OCI-LY7 (cell line): ENCODE results near the gene SREBF1. TPM values are rescaled to one million over a fixed set of nuclear protein-coding genes. Genes with fewer than 3 reads are reported as not detected.

Experiments
- BruUV-seq: library from RNA; stranded (reverse); fragments of 400-500 nt; replicated peaks from 2 replicates; lab custom pipeline; 2021; lab: Mats Ljungman, UMichigan
- CTCF ChIA-PET: fragments of 300-600 bp; sonication (Branson Sonifier 250); formaldehyde crosslinking; loops from one replicate; lab custom pipeline; 2022; ENCODE audit warnings: antibody characterized with exemption; ENCODE audit not compliant: unreplicated experiment; lab: Charles Lee
- POLR2A ChIA-PET: fragments of 300-600 bp; sonication (Branson Sonifier 250); formaldehyde crosslinking; loops from one replicate; lab custom pipeline; 2022; ENCODE audit warnings: antibody characterized with exemption; lab: Charles Lee
- DNase-seq: peaks from one replicate; pipeline ENCODE4 v3.0.0-alpha.2; 2015; ENCODE audit warnings: low spot score
- H2AFZ ChIP-seq: fragments of 200-600 bp; sonication (generic), shearing (Covaris generic); 2 replicates; pipeline ENCODE4 v1.6.1; 2014; ENCODE audit warnings: mild to moderate bottlenecking, antibody characterized with exemption, low read length, moderate library complexity
- H3K27ac ChIP-seq: fragments of 200-600 bp; sonication (generic); 2 replicates; pipeline ENCODE4 v1.5.1; 2014; ENCODE audit warnings: mixed run types, low read depth, mild to moderate bottlenecking, moderate library complexity, low read length, inconsistent platforms; ENCODE audit not compliant: poor library complexity, severe bottlenecking
- H3K36me3 ChIP-seq: fragments of 200-600 bp; sonication (generic); 2 replicates; pipeline ENCODE4 v1.6.1; 2014; ENCODE audit warnings: mild to moderate bottlenecking, antibody characterized with exemption, low read length, moderate library complexity, mixed read lengths; ENCODE audit not compliant: insufficient read depth
- H3K4me1 ChIP-seq: fragments of 200-600 bp; sonication (generic); 2 replicates; pipeline ENCODE4 v1.5.1; 2014; ENCODE audit warnings: mild to moderate bottlenecking, low read length; ENCODE audit not compliant: insufficient read depth, poor library complexity, severe bottlenecking
- H3K4me2 ChIP-seq: fragments of 200-600 bp; sonication (generic); 2 replicates; pipeline ENCODE4 v1.6.1; 2014; ENCODE audit warnings: mild to moderate bottlenecking, low read length
- H3K4me3 ChIP-seq: fragments of 200-600 bp; sonication (generic); 2 replicates; pipeline ENCODE4 v1.5.1; 2014; ENCODE audit warnings: mild to moderate bottlenecking, low read depth, low read length; ENCODE audit not compliant: poor library complexity, severe bottlenecking
- H3K79me2 ChIP-seq: fragments of 200-600 bp; sonication (generic); 2 replicates; pipeline ENCODE4 v1.6.1; 2016; ENCODE audit warnings: low read depth, mild to moderate bottlenecking, low read length, moderate library complexity, mixed read lengths; ENCODE audit not compliant: insufficient read depth
- H3K9me2 ChIP-seq: fragments of 200-600 bp; sonication (generic); 2 replicates; pipeline ENCODE4 v1.6.1; 2016; ENCODE audit warnings: mild to moderate bottlenecking, low read length, mixed read lengths; ENCODE audit not compliant: insufficient read depth
- H3K9me3 ChIP-seq: fragments of 200-600 bp; sonication (generic); 2 replicates; pipeline ENCODE4 v1.6.1; 2014; ENCODE audit warnings: mild to moderate bottlenecking, mixed run types, low read length, mixed read lengths
- H4K20me1 ChIP-seq: fragments of 200-600 bp; sonication (generic); 2 replicates; pipeline ENCODE4 v1.6.1; 2014; ENCODE audit warnings: mild to moderate bottlenecking, antibody characterized with exemption, low read length, moderate library complexity, mixed read lengths; ENCODE audit not compliant: insufficient read depth
- EZH2phosphoT487 ChIP-seq: fragments of 200-600 bp; sonication (generic); IDR thresholded peaks from 2 replicates; pipeline ENCODE4 v1.6.1; 2018; ENCODE audit warnings: low read depth, borderline replicate concordance, mild to moderate bottlenecking, mixed run types, antibody characterized with exemption, low read length, moderate library complexity, mixed read lengths
- intact Hi-C: fragments of 100-400 bp; cut with micrococcal nuclease; formaldehyde crosslinking; loops from one replicate; pipeline ENCODE4 v1.10.0; 2022; ENCODE audit not compliant: unreplicated experiment
- total RNA-seq, 2 experiments: library from RNA; depleted of rRNA in 1 of 2; stranded (reverse); fragments of >200 nt in 1 of 2; shearing (Covaris generic) in 1 of 2; gene quantifications; 2 replicates each; pipeline ENCODE4 v1.2.3, GENCODE V29; 2014 to 2022
- TF ChIP-seq, protein P1 (sequence below): fragments of 200-600 bp; sonication (generic); conservative IDR thresholded peaks from 2 replicates; pipeline ENCODE4 v1.5.1; 2014; ENCODE audit warnings: mild to moderate bottlenecking, antibody characterized with exemption, low read length, moderate library complexity, mixed read lengths

The SREBF1 gene
- total RNA-seq, 2 experiments from 2014 or later, result 70.4 to 187 TPM

- no peaks in the 10 kb centered on the region for H3K9me2 ChIP-seq
- no peak overlapping the region for H2AFZ ChIP-seq
- BruUV-seq, result no TSS peak
- no peak for TF ChIP-seq EZH2phosphoT487
- TF ChIP-seq, protein P1, sequence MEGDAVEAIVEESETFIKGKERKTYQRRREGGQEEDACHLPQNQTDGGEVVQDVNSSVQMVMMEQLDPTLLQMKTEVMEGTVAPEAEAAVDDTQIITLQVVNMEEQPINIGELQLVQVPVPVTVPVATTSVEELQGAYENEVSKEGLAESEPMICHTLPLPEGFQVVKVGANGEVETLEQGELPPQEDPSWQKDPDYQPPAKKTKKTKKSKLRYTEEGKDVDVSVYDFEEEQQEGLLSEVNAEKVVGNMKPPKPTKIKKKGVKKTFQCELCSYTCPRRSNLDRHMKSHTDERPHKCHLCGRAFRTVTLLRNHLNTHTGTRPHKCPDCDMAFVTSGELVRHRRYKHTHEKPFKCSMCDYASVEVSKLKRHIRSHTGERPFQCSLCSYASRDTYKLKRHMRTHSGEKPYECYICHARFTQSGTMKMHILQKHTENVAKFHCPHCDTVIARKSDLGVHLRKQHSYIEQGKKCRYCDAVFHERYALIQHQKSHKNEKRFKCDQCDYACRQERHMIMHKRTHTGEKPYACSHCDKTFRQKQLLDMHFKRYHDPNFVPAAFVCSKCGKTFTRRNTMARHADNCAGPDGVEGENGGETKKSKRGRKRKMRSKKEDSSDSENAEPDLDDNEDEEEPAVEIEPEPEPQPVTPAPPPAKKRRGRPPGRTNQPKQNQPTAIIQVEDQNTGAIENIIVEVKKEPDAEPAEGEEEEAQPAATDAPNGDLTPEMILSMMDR, result no peak
- no peaks in the 10 kb centered on the region for H3K9me3 ChIP-seq
- no peaks in the 10 kb centered on the region for H3K36me3 ChIP-seq
- CTCF ChIA-PET, result no interaction called here
- H4K20me1 ChIP-seq, result no peaks in the 10 kb centered on the region
- no peak overlapping the region for H3K4me2 ChIP-seq
- H3K79me2 ChIP-seq, result no peaks in the 10 kb centered on the region
- peaks cover 42% of the 10 kb centered on the region for H3K4me1 ChIP-seq
- no peak overlapping the region for H3K4me3 ChIP-seq
- intact Hi-C loops, result no loop called here
- POLR2A ChIA-PET, result no interaction called here
- H3K27ac ChIP-seq, result no peak overlapping the region
- no peak for DNase-seq
Observed at GRCh38 chr17:17778308-17779014, 58.3 kb downstream of the SREBF1 start.

GRCh38 chr17:17776889-17777288 is 59.9 kb downstream of the SREBF1 start:
- CTCF ChIA-PET, result no interaction called here
- H3K4me2 ChIP-seq, result no peak overlapping the region
- H3K9me2 ChIP-seq, result no peaks in the 10 kb centered on the region
- POLR2A ChIA-PET, result no interaction called here
- H3K9me3 ChIP-seq, result no peaks in the 10 kb centered on the region
- peaks cover 38% of the 10 kb centered on the region for H3K4me1 ChIP-seq
- no peaks in the 10 kb centered on the region for H4K20me1 ChIP-seq
- no TSS peak for BruUV-seq
- DNase-seq, result no peak
- intact Hi-C loops, result no loop called here
- no peaks in the 10 kb centered on the region for H3K79me2 ChIP-seq
- TF ChIP-seq EZH2phosphoT487, result no peak
- TF ChIP-seq, protein P1, result no peak
- no peak overlapping the region for H3K4me3 ChIP-seq
- no peak overlapping the region for H2AFZ ChIP-seq
- H3K36me3 ChIP-seq, result no peaks in the 10 kb centered on the region
- no peak overlapping the region for H3K27ac ChIP-seq
